GM21423 (cell line): ENCODE results near the gene PFKP.

Experiments used
- ATAC-seq: cut with Tn5 transposase; IDR thresholded peaks from one replicate; pipeline ENCODE4 v1.9.1; 2021; ENCODE audit warnings: mild to moderate bottlenecking, moderate library complexity; ENCODE audit not compliant: unreplicated experiment

Gene PFKP

DNA sequence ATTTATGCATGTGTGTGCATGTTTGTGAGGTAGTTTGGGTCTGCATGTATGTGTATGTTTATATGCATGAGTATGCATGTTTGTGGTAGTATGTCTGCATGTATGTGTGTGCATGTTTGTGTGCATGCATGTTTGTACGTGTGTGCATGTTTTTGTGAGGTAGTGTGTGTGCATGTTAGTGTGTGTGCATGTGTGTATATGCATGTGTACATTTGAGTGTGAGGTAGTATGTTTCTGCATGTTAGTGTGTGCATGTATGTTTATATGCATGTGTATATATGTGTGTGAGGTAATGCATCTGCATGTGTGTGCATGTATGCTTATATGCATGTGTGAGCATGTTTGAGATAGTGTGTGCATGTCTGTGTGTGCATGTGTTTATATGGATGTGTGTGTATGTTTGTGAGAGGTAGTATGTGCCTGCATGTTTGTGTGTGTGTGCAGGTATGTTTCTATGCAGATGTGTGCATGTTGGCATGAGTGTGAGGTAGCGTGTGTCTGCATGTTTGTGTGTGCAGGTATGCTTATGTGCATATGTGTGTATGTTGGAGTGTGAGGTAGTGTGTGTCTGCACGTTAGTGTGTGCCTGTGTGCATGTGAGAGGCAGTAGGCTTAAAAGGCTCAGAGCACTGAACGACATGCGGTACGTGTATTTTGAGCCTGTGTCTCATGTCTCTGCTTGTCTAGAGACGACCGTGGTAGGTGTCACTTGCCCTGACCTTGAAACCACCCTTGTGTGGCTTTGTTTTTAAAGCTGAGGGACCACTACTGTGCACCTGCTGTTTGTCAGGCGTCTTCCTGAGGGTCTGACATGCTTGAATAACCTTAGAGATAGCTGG, 43.7 kb downstream of the PFKP start:
- ATAC-seq: no peak

DNA sequence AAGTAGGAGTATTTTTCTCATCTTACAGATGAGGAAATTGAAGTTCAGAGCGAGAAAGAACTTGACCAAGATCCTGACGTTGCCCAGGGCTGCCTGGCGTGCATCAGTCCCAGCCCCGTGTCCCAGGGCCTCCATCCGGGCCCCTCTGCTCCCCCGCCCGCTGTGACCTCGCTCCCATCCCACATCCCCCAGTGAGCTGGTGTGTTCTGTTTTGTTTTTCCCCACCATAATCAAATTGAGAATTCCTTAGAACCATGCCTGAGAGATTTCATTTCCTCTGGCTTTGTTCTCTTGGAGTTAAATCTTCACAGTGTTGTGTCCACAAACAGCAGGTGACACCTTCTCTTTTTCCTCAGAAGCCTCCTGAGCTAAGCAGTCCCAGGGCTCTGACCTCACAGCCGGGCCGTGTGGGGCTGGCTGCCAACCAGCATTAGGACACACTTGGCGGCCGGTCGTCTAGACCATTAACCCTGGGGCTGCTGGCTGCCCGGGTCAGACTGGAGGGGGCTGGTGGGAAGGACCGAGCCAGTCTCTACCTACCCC, 44.3 kb downstream of the PFKP start:
- no peak for ATAC-seq

- ATAC-seq: no peak
Observed at GRCh38 chr10:3113343-3113720, 46.0 kb downstream of the PFKP start.

DNA sequence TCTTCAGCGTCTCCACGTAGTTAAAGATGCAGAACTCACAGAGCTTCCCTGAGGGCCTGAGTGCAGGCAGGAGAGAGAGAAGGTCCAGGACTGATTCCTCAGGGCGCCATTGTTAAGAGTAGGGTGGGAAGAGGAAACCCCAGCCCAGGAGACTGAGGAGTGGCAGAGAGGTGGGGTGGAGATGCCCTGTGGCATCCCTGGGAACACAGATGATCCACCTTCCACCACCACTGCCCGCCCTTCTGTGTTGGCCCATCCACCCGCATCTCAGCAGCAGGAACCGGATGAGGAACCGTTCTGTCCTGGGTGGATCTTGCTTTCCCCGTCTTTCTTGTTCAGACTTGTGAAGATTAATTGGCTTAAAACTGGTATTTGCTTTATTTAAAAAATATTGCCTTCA, 48.3 kb downstream of the PFKP start:
- ATAC-seq: no peak

GRCh38 chr10:3116508-3117100, 49.3 kb downstream of the PFKP start:
- no peak for ATAC-seq

GRCh38 chr10:3117486-3117885, 50.1 kb downstream of the PFKP start:
- no peak for ATAC-seq

DNA sequence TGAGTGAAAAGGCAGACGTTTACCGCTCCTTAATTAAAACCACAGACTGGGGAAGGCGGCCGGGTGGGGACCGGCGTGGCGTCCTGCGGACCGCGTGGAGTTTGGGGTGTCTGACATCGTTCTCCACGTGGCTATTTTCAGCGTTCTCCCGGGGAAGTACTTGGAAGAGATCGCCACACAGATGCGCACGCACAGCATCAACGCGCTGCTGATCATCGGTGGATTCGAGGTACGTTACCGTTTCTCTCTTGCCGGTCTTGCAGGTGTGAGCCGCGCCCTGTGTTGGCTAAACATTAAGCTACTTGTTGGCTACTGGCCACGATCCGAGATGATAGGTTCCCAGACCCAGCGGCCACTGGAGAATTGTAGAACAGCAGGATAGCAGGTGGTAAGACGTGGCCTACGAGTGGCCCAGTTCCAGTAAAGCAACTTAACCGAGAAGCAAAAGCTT, 51.3 kb downstream of the PFKP start:
- ATAC-seq: no peak

DNA sequence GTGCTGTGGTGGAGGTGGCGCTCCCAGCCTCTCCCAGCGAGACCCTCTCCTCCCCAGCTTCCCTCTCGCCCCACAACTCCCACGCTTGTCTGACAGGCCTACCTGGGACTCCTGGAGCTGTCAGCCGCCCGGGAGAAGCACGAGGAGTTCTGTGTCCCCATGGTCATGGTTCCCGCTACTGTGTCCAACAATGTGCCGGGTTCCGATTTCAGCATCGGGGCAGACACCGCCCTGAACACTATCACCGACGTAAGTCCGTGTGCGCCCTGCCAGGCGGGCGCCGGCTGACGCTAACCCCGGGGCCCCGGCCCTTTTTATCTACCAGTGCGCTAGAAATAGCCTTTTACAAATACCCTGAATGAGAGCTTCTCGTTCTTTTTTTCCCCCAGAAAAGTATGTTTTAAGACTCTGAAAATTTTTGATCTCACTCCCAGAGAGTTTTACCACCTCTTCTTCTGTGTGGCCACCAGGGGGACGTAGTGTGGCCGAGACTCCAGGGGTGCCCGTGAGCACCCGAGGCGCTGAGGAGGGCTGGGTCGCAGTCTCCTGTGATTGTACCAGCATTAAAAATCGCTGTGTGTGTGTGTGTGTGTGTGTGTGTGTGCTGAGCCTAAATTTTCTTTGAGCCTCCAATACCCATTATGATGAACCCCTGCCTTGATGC, 52.6 kb downstream of the PFKP start:
- ATAC-seq: no peak

GRCh38 chr10:3122034-3122433, 54.7 kb downstream of the PFKP start:
- no peak for ATAC-seq

DNA sequence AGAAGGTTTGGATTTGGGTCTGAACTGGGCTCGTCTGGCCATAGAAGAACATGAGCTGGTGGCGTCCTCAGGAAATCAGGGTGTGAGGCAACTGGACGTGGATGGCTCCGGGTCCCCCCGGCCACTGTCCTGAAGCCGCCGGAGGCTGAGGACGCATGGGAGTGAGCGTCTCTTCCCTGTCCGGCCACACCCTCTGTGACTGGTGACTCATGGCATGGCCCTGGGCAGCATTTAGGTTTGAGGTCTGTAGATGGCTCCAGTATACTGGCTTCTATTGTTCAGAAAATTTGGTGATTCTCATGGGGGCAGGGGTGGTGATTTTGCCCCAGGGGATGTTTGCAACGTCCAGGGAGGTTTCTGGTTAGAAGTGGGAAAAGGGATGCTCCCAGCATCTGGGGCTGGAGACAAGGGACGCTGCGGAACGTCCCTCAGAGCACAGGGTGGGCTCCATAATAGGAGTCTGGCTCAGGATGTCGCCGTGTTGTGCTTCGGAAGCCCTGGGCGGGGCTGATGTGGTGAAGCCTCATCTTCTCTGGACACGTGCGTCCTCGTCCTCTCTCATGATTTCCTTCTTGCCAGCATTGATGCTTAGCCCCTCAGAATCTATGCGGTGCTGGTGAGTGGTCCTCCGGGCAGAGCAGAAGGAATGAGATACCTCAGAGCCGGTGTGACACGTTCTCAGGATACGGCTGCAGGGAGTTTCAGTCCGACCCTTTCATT, 55.3 kb downstream of the PFKP start:
- no peak for ATAC-seq

- ATAC-seq: no peak
Observed at GRCh38 chr10:3123571-3124411, 56.4 kb downstream of the PFKP start.

DNA sequence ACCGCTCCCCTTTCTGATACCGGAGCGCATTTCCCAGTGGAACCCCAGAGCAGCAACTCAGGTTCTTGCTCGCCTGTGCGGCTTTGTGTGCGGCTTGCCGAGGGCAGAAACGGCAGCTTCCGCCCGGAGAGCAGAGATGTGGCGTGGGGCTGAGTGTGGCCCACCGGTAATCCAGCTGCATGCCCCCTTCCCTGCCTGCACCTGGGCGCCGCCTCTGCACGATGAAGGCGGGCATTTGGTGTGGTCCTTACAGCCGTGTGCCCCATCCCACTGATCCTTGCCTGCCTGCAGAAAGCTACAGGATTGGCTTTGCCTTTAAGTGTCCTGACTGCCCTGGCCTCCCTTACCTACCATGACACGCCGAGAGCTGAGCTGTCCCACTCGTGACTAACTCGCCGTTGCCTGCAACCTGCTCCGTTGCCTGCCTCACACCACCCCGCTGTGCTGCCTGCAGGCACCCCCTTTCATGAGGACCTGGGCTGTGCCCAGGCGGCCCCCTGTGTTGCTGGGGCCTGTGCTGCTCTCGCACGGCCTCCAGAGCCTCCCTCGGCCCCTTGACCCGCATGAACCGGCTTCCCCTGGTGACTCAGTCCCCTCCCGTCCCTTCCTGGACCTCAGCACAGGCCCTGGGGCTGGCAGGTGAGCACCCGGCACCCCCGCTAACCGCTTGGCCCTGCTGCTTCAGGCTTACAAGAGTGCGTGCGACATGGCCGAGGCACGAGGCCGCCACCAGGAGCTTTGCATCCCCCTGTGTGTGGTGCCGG, 57.2 kb downstream of the PFKP start:
- ATAC-seq: no peak

DNA sequence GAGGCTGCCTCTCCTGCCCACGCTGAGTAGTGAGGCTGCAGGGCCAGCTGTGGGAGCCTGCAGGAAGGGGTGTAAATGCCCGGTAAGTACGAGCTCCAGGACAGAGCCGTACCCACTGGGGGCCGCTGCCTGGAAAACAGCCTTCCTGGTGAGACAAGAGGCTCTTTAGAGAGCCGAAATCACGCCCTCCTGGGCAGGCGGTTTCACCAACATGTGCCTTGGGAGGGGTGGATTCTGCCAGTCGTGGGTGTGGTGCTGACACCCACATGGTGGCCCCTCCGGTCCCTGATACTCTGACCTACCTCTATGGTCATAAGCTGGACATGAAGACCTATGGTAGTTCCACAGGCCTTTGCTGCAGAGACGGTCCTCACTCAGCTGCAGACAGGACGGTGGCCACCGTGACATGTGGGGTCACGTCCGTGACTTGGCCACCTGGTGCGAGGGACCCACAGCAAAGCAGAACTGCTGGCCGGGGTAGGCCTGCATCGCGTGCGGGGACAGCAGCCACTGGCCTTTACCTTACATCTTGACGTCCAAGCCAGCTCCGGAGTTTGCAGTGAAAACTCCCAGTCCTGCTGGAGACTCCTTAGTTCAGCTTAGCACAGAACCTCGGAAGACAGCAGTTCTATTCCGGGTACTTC, 58.3 kb downstream of the PFKP start:
- no peak for ATAC-seq

GRCh38 chr10:3126249-3126648, 58.9 kb downstream of the PFKP start:
- ATAC-seq: no peak

DNA sequence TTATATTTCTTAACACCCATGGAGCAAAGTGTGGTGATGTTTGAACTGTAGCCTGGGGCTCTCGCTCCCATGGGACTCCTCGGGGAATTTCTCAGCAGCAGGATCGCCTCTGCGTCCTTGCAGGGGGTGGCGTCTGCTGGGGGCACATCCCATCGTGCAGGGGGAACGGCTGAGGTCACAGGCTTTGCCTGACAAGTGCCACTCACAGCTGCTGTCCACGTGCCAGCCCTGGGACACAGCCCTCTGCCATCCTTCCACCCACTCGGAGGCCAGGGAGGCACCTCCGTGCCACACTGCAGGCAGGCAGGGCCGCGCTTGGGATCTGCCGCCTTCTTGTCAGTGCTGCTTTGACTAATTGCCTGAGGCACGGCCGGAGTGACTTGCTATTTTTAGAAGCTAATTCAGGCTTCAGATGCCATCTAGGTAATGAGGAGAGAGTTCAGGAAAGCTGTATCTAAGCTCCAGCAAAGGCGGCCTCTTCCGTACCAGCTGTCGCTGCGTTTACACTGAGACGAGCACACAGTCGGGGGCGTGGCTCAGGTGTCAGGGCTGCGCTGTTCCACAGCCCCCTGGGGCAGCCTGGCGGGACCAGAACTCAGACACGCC, 59.5 kb downstream of the PFKP start:
- no peak for ATAC-seq

DNA sequence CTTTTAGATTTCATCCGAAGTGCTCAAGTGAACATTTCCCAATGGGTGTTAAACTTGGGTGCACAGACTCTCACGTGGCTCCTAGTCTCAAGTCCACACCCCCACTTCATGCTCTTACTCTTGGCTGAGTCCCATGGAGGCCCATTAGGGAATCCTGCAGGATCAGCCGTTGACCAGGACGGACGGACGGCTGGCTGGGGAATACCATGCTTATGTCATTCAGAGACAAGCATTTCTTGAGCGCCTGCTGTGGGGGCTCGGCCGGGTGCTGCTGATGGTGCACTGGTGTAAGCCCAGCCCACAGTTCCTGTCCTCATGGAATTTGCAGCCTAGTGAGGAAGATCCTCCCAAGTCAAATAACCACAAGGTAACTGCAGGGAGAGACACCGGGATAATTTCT, 60.6 kb downstream of the PFKP start:
- ATAC-seq: no peak

GRCh38 chr10:3128379-3129130, 61.2 kb downstream of the PFKP start:
- no peak for ATAC-seq
